ENCODE measurements around the gene ATG4C. TPM values are rescaled to one million over a fixed set of nuclear protein-coding genes. Genes with fewer than 3 reads are reported as not detected.

The ATG4C gene, protein sequence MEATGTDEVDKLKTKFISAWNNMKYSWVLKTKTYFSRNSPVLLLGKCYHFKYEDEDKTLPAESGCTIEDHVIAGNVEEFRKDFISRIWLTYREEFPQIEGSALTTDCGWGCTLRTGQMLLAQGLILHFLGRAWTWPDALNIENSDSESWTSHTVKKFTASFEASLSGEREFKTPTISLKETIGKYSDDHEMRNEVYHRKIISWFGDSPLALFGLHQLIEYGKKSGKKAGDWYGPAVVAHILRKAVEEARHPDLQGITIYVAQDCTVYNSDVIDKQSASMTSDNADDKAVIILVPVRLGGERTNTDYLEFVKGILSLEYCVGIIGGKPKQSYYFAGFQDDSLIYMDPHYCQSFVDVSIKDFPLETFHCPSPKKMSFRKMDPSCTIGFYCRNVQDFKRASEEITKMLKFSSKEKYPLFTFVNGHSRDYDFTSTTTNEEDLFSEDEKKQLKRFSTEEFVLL
- 4.7 and 11.5 TPM in 2 replicates for total RNA-seq

GRCh38 chr1:62783736-62784508 lies at the start of gene ATG4C:
Gene ATG4C (plus strand): TSS chr1:62784132. CDS start chr1:62803787, 19,655 bp downstream.

Other genes with a start within 250 kb of the ATG4C start
- gene ANGPTL3, start 186.6 kb upstream of the ATG4C start, total RNA-seq, result not detected in 2 replicates
- 40.1 and 51.0 TPM in 2 replicates for gene DOCK7, start 95.7 kb upstream of the ATG4C start, total RNA-seq

Measured in cardiac ventricle fibroblast (primary cell).